IPS DF 4.7 (cell line): Measurements from ENCODE around the gene CCDC68.
"Not testable (repeated sequence)": the region's sequence is repeated elsewhere in the genome, so short reads cannot be mapped to it uniquely, and the experiment has no call there.

Experiments
- DNase-seq: peaks from one replicate; pipeline ENCODE4 v3.0.0-alpha.2; 2013; ENCODE audit warnings: low spot score; ENCODE audit errors: extremely low read depth

Gene CCDC68

DNA sequence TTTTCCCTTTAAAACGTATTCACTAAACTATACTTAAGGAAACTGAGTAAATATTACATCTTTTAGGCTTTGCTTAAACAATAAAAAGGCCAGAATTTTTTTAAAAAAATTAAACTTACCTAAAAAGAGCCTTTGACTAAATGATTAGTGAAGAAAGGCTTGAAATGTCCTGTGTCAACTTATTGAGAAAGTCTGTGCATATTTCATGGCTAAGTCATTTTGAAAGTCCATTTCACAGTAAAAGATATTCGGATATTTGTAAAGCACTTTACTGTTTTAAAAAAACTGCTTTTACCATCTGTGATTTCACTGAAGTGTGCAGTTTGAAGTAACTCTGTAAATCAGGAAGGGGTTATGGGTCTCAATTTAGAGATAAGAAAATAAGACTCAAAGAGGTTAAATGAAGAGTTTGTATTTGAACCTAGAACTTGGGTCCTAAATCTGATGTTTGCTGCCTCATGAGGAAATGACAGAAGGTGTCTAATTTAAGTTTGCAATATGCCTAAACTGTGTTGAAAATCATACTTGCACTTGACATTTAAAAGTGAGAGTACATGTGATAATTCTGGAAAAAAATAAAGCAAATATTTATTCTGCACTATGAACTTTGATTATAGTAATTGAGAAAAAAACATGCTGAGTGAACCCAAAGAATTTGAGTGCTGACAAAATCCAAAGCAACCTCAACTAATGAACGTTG lies 80.5 kb downstream of the CCDC68 start:
- no peak for DNase-seq

DNA sequence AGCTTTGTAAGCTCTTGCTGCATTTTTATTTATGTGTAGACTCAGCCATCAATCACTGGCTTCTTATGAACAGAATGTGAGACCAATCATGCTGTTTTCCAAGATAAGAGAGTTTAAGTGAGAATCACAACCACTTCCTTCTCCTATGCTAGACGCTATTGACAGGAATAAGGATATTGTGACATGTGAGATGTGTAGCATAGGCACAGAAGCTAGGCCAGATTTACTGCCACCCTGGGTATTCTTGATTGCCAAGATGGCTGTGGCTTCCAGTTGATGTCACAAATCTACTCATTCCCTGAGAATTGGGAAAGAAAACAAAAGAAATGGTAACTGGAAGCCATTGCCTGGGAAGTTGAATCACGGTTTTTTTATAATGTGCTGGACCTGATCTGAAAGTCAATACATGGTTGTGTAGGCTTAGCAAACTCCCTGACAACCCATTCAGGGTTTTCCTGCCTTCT lies 81.1 kb downstream of the CCDC68 start:
- no peak for DNase-seq

DNA sequence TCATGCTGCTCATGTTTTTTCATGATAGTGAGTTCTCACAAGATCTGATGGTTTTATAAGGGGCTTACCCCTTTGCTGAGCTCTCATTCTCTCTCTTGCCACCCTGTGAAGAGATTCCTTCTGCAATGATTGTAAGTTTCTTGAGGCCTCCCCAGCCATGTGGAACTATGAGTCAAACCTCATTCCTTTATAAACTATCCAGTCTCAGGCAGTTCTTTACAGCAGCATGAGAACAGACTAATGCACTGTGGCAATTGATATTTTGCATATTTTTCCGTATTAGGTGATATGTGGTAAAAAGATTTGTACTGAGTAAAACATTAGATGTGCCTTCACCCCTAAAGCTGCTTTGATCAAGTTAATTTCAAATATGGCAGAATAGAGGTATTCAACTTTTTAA lies 82.2 kb downstream of the CCDC68 start:
- DNase-seq = no peak

DNA sequence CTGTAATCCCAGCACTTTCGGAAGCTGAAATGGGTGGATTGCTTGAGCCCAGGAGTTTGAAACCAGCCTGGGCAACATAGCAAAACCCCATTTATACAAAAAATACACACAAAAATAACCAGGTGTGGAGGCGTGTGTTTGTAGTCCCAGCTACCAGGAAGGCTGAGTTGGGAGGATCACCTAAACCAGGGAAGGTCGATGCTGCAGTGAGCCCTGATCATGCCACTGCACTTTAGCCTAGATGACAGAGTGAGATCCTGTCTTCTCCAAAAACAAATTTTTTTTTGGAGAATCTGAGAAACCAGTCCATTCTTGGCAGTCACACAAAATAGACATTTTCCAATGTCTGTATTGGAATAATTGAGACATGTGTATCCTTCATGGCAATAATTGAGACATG lies 84.2 kb downstream of the CCDC68 start:
- no peak for DNase-seq

GRCh38 chr18:54873884-54874255 lies 85.4 kb downstream of the CCDC68 start:
- no peak for DNase-seq

- no peak for DNase-seq
These were observed 86.6 kb downstream of the CCDC68 start for GRCh38 chr18:54872681-54873080.

GRCh38 chr18:54871231-54871630 lies 88.0 kb downstream of the CCDC68 start:
- DNase-seq = no peak

GRCh38 chr18:54867131-54867530 lies 92.1 kb downstream of the CCDC68 start:
- DNase-seq = no peak

- no peak for DNase-seq
These were observed 98.3 kb downstream of the CCDC68 start for GRCh38 chr18:54860941-54861340.

DNA sequence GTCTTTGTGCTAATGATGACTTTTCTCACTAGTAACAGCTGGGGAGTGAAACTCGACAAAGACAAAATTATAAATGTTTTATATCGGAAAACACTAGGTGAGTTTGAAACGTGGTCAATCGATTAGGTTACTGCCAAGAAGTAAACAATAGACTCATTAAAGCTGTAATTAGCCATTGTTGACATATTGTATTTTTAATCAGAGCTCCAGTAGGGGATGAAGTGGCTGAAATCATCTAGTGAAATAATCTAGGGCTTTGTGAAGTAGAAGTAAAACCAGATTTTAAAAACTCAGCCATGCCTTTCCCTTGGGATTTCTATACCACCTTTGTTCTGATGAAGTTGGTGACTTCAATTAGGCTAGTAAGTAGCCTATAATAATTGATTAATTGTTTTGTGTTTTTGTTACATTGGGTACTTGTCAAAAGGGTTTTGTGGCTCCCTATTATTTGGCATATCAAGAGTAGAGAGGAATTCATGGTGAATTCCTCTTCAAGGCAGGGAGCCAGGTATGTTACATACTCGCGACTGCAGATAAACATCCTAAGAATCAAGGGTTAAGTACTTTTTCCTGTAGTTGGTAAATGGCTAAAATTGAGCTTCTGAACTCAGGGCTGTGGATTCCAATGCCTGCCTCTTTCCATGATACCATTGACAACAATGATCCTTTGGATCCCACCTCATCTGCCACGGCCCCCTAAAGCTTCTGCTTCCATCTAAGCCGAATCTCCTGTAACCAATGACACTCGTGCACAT lies 99.4 kb downstream of the CCDC68 start:
- no peak for DNase-seq

- no peak for DNase-seq
These were observed 101.8 kb downstream of the CCDC68 start for GRCh38 chr18:54857499-54857898.

DNA sequence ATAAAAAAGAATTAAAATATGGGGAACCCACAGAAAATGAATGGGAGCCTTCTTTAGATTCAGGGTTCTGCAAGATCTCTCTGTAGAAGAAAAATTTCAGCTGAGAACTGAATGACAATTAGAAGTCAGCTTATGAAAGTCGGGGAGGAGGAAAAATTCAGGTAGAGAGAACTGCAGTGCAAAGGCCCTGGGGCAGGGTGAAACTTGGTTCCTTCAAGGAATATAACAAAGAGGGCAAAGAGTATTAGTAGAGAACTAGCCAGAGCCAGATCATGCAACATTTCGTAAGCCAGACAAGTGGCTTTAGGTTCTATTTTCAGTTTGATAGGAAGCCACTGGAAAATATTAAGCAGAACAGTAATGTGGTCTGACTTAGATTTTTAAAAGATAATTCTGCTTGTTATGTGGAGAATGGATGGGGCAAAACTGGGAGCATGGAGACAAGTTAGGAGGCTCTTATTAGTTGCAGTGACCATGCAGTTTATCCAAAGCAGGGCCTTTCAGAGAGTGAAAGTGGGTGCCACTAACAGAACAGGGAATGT lies 103.1 kb downstream of the CCDC68 start:
- DNase-seq = no peak

DNA sequence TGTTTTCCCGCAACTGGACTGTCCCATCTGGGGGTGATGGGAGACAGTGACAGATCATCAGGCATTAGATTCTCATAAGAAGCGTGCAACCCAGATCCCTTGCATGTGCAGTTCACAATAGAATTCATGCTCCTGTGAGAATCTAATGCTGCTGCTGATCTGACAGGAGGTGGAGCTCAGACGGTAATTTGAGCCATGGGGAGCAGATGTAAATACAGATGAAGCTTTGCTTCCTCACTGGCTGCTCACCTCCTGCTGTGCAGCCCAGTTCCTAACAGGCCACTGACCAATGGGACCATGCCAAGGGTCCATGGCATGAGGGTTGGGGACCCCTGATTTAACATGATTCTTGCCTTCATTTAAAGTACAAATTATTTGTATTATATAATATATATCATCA lies 104.2 kb downstream of the CCDC68 start:
- not testable (repeated sequence) for DNase-seq

DNA sequence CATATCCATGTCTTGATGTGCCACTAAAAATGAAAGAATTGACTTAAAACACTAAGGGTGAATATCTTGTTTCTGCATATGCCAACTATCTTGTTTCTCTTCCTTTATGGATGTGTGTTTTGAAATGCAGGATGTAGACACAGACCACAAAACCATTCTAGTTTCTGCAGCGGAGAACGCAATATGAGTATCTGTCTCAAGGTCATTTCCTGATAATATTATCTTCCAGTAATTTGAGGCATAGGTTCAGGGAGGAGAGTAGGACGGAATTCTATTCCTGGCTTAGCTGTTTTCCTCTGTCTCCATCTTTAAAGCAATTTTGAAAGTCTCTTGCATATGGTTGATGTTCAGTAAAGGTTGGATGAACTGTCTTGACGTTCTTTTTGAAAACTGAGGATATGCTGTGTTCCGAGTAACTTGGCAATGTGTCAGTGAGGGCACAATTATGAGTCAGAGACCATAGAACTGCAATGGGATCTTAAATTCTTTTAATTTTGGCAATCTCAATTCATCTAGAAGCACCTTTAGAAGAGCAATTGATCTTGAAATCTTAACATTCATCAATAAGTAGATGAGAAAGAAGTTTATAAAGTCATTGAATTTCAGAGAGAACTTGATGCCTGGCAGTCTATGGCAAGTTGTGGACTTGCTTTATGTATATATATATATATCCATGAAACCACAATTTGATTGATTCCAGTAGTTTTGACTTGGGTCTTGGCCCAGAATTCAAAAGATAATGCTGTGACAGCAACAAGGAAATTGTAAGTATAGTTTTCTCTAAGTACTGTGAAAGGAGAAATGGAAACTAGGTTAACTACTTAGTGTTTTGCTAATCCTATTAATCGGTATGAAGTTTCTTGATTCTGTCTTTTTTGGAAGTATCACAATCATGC lies 106.2 kb downstream of the CCDC68 start:
- no peak for DNase-seq
